ENCODE results near the gene NRP1.
A peak's percentile ranks its signal among the peaks of the same experiment; 100 is the strongest.

Gene NRP1

DNA sequence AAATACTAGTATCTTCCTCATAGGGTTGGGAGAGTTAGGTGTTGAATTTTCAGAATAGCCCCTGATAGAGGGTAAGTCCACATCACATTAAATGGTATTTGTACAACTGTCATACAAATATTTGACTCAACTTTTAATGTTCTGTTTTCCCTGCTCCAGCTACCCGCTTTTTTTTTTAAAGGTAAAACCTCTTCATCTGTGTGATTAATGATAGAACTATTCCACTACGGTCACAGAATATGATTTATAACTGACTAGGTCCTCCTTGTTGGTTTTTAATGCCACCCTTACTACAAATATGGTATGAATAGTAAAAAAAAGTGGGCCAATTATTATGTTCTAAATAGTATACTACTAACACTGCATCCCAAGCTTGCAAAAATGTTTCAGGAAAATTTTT is 15.6 kb upstream of the NRP1 start:
- no peak for DNase-seq

DNA sequence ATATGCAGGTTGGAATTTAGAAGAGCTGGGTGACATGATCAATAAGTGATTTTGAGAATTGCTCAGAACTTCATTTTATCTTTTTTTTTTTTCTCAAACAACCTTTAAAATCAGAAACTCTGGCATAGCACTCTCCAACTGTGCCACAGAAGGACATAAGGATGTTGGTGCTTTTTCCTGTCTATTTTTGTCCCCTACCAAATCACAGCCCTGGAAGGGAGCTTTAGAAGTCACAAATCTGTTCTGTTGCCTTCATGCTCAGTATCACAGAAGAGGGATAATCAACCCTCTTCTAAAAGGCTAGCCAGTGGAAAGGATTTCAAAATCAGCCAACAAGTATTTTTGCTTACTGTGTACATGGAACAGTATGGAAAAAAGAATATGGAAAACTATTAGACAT is 14.8 kb upstream of the NRP1 start:
- DNase-seq, result no peak

DNA sequence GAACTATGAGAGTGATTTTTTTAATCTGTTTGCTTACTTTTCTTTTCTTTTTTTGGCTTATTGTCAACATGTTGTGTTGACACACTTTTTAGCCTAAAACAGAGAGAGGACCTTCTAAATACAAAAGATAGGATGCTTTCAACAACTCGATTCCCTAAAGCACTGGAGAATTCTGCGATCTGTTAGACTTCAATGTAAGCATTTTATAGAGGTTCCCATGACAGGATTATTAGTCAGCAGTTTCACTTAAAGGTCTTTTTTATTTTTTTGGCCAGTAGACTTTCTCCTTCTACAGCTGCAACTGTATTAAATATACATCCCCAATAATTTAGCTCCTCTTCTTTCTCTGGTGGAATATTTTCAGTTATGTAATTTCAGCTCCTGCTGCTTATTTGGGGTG is 12.7 kb upstream of the NRP1 start:
- no peak for DNase-seq

DNA sequence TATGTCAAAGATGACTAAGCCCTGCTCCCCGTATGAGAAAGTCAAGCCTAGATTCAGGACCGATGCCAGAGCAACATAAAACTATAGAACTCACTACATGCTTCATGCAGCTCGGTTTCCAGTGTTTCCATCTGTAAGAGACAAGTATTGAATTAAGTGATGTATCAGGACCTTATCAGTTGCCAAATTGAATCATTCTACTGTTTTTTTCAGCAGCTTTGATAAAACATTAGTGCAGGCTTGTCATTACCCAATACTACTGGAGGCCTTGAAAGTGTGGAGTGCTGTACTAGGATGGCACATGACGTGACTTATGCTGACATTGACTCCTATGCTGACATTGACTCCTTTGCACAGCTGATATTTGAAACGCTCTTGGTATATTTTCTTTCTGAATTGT is 10.8 kb upstream of the NRP1 start:
- DNase-seq, result no peak

DNA sequence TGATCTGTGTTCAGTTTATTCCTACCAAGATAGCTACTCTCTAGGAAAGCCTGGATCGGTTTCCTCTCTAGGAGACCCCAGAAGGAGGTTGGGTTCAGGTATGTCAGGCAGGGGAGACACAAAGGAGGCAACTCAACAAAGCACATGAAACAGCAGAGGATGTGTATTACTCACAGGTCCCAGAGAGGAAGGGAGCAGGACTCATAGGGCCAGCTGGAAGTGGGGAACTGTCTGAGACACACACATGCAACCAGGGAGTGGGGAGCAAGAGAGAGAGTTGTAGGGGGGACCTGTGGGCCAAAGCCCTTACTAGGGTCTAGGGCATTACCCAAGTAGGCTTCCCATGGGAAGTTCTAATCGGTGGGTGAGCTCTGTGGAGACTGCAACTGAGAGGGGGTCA is 10.2 kb upstream of the NRP1 start:
- DNase-seq, result no peak

DNA sequence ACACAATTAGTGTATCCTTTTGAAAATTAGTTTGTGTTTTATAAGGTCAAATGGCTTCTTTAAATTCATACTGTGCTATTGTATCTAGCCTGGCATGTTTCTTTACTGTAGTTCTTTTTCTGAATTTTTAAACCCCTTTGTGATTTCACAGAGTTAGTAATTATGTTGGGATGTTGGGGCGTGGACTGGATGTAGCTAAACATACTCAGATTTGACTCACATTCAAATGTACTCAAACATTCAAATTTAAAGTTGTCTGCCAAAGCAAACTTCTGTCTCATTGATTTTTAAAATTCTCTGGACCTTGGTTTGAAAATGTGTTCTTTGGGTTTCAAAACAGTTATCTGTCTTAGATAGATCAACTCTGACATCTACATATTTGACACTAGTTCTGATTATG is 7.2 kb upstream of the NRP1 start:
- DNase-seq, result no peak

DNA sequence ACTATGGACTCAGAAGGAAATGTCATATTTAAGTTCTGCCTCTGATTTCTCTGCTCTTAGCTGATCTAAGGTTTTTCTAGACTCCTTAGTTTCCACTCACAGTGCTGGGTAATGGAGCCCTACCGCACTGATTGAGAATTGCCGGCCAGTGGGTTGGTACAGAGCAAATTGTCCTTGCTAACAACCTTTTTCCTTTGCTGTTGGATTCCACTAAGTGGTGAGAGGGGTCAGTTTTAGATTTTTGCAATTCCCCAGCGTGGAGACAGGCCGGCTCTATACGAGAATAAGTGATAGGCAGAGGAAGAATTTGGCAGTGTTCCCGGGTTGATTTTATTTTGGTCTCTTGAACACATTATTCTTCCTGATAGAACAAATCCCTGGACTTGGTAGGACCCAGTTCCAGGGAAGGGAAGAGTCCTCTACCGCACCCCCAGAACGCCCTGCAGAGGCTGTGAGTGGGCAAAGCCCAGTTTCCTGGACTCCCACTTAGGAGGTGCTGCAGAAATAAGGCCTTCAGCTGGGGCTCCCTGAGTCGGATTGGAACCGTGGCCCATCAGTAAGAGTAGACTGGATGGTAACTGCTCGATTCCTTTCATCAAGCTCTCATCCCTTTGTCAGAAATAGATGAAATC is 3.0 kb upstream of the NRP1 start:
- peak in 2 of 56 donors; percentile 18 to 51 for DNase-seq

DNA sequence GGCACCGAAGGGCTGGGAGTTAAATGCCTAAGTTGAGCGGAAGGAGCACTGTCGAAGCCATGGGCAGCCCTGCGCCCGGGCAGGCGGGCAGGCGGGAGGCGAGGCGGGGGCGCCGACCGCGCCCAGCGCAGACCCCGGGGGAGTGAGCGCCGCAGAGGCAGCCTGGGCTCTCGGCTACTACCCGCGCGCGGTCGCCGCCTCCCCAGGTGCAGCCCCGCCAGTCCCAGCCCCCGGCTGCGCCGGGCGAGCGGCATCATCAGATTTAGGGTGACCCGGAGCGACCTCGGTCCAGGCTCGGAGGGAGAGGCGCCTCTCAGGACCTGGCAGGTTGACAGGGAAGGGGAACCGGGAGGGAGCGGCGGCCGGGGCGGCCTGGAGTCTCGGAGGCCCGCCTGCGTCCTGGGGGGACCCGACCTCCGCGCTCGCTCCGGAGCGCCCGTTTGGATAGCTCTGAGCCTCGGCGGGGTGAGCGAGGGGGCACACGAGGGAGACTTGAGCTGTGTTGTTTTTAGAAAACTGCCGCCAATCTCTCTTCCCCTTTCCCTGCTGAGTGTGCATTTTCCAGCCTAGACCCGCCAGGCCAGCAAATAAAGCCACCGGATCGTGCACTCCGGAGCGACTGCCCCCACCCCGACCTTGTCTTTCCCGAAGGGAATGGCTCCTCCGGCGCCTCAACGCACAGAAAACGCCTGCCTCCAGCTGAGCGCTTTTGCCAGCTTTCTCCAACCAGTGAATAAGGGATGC is 2.3 kb upstream of the NRP1 start:
- DNase-seq, result peak in 19 of 56 donors; percentile 4 to 57 (median 22)

DNA sequence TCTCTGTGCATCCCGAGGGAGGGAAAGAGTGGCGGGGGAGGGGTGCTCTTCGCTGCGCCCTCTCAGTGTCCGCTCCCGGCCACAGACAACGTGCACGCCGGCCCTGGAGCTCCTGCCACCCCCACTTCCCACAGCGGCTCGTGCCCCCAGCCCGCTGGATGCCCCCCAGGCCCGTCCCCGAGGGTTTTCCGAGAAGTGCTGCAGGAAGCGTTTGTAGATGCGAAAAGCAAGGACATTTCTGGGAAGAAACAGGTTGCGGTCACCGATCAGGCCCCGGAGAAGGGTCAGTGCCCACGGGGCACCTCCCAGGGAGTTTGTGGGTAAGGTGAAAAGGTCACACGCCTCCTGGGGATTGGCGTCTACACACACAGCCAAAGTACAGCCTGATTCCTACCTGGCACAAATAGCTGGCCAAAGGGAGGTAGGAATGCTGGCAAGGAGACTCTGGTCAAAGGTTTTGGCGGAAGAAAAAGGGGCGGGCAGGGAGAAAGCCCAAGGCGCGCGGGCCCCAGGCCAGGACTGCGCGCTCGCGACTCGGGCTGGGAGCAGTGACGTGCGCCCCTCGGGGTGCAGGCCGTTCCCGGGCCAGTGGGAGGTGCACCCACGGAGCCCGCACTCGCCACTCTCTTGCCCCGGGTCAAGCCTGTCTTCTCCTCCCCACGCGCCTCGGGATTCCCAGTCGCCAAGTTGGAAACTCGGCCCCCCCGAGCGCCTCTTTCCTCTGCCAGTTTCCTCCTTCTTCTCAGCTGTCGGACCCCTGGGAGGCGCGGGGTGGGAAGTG is 1.5 kb upstream of the NRP1 start:
- peak in 19 of 56 donors; percentile 3 to 56 (median 20) for DNase-seq

DNA sequence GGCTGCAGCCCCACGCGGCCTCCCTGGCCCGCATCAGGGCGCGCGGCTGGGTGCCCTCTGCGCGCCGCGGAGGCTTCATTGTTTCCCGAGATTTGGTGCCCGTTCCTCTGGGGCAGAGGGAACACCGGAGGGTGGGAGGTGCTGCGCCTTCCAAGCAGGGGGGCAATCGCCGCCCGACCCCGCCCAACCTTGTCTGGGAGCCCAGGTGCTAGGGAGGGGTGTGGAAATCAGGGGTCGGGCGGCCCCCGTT is 1.0 kb upstream of the NRP1 start:
- DNase-seq, result peak in 2 of 56 donors; percentile 16 to 27

DNA sequence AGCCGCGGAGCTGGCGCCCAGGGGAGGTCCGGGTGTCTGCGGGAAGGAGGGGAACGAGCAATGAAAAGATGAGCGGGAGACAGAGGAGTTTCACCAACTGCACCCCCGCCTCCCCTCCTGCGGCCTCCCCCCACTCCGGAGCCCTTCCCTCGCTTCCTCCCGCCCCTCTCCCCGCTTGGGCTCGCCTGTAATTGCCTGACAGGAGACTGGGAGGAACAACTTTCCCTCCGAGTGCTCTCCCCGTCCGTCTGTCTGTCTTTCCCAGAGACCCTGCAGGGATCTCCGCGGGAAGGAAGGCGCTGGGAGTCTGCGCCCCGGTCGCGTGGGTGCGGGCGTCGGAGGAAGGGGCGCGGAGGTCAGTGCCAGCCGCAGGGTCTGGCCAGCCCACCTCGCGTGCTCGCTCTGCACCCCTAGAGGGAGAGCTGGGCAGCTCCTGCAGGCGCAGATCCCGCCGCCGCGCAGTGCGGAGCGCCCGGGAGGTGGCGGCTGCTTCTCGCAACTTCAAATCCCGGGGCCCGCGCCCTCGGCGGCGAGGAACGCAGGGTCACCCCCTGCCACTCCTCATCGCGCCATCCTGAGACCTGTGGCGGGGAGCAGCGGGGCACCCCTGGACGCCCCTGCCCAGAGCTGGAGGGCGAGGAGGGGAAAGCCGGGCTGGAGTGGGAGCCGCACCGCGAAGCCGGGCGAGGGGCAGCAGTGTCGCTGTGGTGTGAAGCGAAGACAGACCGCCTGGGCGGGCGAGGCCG is 511 bp upstream of the NRP1 start:
- DNase-seq, result peak in 42 of 56 donors; percentile 14 to 80 (median 52)

DNA sequence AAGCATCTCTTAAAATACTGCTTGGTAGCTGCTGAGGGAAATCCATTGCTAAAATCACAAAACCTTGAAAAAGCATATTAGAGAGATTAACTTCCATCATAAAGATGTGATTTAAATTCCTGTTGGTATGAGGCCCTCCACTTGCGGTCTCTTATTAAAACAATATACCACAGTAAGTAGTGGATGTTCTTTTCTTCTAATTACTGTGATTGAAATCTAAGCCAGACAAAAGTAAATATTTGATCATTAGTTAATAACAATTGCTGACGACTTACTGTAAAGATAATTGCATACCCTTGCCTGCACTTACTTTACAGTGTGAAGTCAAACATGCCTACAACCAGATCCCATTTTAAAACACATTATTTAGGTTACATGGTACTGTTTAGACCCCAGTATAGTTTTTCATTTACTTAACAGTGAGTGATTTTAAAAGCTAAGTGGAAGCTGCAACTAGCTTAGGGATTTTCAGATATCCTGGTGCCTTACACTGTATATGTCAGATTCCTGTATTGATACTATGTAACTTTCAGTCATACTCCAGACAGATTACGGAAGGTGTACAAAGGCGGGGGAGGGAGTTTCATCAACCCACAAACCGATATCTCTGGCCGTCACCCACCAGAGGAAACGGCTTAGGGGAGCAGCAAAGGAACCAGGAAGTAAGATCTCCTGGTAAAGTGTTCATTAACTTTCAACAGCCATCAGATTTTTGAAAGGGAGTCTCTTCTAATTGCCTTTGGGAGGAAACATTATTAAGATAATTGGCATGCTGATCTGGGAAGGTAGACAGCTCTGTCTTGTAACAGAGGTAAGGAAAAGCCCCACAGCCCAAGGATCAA is 986 bp downstream of the NRP1 start:
- peak in 1 of 56 donors; percentile 34 for DNase-seq

DNA sequence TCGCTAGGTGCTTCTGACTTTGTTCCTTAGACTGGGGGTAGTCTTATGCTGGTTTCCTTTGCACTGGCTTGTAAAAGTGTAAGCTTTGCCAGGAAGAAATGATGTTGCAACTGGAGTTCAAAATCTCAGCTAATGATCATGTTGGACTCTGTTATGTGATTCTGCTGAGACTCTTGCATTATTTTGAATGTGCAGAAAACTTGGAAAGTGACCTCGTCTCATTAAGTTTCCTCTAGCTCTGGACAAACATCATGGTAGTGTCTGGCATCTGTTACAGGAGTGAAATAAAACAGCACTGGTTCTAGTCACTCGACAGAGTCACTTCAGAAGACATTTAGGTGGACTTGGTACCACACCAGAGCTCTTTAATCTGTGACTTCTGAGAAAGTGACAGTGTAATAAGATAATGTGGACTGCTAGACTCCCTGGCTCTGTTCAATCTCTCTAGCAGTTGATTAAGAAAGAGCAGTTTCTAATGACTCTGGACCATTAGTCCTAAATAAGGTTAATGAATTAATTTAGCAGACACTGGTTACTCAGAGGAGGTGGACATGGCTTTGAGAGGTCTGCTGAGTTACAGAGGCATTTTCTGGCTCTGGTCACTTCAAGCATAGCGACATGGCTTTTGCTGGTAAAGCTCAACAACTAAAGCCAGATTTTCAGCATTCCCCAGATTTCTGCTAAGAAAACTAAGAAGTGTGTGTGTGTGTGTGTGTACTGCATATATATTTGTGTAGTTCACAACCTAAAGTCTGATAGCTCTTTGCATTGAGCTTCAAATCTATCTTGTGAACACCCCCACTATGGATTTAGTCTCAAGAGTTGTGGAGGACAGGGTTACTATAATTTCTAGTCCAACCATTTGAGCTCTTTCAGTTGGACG is 2.0 kb downstream of the NRP1 start:
- no peak for DNase-seq

DNA sequence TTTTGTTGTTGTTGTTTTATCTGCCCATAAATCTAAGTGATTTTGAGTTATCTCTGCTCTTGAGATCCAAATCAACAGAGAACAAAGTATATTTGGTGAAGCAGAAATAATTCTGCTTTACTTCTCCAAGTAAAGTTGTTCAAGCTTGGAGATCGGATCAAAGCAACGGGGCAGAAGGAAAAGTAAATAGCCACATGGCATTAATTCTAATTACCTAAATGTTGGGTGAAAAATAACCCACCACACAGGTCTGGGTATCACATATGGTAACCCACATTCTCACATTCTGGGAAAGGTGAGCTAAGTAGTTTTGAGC is 3.1 kb downstream of the NRP1 start:
- DNase-seq, result no peak

DNA sequence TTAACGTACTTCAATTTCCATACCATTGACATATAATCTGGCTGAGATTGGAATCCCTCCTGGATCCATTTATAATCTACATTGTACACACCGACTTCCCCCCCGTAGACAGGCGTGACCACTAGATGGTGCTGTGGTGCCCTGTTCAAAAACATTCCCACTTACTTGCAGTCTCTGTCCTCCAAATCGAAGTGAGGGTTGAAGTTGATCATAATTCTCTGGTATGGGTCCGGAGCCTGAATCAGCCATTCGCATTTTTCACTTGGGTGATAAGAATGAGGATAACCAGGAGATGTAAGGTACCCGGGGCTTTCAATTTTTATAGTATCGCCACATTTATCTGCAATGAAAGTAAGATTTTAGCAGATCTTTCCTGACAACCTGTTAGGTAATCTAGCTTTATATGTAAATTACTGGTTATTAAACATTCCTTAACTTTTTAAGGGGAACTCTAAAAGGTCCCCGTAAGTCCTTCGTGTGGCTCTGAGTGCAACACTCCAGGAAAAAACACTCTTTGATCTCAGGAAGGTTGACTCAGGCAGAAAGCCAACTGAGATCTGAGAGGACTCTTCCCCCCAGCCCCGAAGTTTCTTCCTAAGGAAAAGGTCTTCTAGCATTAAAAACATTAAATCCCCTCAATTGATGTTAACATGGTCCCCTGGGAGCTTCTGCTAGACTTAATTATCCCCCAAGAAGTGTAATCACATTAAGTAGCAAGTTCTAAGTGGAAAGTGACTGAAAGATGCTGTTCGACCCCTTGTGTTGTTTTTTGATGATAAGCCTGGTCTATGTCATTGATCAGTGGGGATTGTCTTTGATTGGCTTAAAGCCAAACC is 3.7 kb downstream of the NRP1 start:
- peak in 53 of 56 donors; percentile 4 to 93 (median 66) for DNase-seq

DNA sequence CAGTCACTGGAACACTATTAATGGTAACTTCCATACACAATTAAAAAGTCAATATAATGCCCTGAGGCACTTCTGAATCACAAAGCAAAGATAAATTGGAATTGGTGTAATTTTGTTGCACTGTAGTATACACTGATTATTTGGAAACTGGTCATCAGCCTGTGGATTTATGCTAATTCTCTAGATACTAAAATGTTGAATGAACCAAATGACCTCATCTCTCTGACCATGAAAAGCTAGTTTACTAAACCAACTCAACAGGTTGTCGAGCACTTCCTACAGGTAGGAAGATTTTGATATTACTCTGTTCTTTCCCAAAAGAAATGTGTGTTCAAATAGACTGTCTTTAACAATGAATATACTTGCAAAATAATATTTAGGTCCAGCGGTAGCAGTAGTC is 5.3 kb downstream of the NRP1 start:
- no peak for DNase-seq

DNA sequence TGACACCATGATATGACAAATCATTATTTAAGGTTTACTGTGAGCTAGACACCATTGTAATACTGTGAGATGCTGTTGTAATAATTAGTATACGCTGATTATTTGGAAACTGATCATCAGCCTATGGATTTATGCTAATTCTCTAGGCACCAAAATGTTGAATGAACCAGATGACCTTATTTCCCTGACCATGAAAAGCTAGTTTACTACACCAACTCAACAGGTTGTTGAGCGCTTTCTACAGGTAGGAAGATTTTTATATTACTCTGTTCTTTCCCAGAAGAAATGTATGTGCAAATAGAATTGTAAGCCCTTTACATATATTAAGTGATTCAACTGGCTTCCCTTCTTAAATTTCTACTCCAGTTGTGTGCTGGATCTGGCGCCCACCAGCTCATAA is 6.2 kb downstream of the NRP1 start:
- DNase-seq, result no peak

DNA sequence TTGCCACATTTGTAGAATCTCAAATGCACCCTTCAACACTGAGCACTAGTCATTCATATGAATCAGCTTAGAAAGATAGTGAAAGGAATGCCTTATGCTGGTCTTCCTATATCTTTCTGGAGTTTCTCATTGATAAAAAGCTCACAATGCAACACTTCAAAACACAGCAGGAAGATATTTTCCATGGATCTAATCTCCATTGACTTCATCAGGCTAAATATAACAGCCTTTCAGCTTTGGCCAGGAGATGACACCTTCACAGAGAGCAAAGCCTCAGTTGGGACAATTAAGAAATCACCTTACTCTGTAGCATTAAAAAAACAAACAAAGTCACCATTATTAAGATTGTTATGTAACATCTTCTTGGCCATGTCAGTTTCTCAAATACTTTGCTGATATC is 6.7 kb downstream of the NRP1 start:
- no peak for DNase-seq

DNA sequence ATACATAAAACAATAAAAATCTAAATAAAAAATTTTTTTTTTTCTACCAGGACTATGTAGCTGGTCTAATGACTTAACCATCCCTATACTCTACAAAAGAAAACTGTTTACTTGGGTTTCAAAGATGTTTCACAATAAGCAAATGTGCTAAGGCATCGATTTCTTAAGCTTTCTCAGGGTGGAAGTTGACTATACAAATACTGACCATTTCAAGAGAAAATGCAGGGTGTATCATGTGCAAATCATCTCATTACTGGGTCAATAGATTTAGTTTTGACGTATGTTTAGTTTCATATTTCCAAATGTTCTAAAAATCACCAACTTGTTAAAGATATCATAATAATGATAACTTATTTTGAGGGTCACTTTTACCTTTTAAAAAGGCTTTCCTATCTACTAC is 7.5 kb downstream of the NRP1 start:
- DNase-seq, result no peak
